GM19023 (cell line): Measurements from ENCODE around the gene BTBD9.

Source experiments
- ATAC-seq: cut with Tn5 transposase; IDR thresholded peaks from one replicate; pipeline ENCODE4 v1.9.1; 2021; ENCODE audit warnings: mild to moderate bottlenecking, moderate library complexity; ENCODE audit not compliant: unreplicated experiment

BTBD9 gene

DNA sequence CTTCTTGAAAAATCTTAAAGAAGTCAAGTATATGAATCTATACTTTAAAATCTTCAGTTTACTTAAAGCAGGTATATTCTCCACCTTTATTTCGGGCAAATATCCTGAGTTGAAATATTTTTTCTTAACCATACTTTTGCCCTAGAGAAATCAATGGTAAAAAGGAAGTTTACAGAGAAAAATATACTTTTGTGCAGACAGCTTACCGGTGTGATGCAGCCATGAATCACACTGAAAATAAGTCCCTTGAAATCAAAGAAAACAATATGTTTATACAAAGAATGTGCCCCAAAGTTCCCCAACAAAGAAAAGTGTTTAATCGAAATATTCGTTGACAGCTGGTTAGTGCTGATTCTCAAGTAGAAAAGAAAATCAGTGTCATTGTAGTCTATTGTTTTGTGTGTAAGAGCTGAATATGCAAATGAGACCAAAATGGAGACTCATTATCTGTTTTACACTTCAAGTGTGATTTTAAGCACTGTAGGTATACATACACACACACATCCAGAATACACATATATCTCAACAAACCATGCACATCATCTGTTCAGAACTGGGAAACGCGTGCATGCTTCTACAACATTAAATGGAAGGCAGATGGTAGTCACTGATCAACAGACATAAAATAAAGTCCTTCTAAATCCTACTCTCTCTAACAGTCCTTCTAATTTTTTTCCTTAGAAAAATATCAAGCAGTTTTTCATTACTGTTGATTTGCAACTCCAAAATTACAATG lies 73.3 kb downstream of the BTBD9 start:
- ATAC-seq, result no peak

DNA sequence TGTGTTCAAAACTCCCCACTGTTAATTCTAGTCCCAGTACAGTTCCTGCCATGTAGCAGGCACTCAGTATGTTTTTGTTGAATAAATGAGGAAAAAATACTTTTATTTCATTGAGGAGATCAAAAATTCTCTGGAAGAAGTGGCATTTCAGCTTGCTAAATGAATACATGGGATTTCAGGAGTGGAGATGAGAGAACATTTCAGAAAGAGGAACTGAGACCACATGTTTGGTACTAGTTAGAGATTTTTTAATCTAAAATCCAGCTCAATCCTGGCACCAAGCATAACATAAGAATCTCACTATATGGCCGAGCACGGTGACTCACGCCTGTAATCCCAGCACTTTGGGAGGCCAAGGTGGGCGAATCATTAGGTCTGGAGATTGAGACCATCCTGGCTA lies 75.4 kb downstream of the BTBD9 start:
- ATAC-seq, result no peak

DNA sequence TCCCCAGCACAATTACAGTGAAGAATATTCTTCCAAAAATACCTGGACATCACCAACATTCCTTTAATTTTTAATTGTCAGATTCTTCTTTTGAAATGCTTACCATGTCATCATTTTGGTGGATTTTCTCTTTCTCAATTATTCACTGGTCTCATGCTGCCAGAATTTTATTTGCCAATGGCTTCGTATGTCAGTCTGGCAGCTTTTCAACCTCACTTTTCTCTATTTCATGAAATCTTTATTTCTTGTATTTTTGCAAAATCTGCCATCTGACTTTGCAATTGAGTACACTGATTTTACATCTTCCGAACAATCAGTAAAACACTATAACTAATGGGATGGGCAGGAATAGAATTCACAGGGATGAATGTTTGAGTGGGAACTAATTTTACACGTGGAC lies 84.1 kb downstream of the BTBD9 start:
- no peak for ATAC-seq

DNA sequence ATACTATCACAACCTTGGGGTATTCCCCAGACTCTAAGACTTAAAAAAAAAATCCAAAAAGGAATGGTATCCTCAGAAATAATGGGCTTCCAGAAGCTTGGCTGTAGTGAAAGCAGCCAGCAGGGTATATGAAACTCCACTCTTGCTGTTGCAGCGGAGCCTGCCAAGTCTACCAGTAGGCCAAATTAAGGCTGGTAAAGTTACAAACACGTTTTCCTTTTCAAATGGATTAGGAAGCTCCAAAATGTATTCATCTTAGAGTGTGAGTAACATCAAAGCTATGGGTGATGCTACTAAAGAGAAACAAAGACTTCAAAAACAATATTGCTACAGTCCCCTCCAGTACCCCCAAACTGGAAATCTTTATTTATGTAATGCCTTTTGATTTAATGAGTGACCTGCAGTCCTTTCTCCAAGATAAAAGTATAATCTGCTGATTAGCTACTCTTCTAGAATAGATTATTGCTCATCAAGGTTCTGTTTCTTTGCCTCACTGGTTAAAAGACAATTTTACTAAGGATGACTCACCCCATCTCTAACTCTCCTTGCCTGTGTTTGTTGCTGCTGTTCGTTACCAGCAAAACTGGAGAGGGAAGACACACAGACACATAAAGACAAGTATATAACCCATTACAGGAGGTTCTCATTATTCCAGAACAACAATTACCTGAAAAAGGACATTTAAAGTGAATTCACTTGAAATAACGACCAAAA lies 84.9 kb downstream of the BTBD9 start:
- no peak for ATAC-seq

DNA sequence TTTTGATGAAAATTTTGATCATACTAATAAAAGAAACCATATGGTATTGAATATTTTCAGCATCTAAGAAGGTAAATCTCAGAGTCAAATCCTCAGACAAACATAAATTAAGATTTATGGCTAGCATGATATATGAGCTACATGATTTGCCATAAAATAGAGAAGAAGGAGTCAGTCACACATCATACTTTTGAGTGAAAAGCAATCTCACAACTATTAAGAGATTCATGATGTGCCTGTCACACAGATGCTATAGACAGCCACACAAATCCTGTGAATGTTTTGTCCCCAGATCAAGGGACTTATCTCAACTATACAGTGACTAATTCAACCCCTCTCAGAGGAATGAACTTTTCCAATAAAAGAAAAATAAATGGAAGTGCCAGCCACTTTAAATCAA lies 85.7 kb downstream of the BTBD9 start:
- ATAC-seq, result no peak

DNA sequence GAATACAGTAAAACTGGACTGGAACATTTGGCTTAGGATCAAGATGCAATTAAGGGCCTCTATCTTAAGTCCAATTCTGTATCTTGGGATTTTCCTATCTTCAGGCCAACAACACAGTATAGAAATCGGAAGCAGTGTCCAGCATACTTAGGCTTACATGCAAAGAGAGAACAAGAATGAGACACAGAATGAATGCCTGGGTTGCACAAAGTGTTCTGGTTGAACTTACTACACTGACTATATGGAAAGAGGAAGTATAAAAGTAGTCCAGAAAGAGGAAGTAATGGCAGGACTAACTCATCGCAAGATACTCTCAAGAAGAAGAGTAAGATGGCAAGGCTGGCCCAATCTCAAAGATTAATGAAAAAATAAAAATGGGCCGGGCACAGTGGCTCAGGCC lies 87.6 kb downstream of the BTBD9 start:
- no peak for ATAC-seq

DNA sequence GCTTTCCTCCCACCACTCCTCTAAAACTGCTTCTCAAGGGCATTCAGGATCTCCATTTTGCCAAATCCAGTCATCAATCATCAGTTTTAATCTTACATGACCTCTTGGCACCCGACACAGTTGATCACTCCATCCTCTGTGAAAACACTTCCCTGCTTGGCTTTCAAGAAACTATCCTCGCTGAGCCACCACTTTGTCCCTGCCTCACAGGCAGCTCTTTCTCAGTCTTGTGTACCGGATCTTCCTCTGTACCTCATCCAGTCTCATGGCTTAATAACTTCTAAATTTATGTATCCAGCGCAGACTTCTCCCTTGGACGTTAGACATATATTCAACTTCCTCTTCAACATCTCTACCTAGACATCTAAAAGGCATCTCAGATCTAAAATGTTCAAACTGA lies 89.9 kb downstream of the BTBD9 start:
- no peak for ATAC-seq

DNA sequence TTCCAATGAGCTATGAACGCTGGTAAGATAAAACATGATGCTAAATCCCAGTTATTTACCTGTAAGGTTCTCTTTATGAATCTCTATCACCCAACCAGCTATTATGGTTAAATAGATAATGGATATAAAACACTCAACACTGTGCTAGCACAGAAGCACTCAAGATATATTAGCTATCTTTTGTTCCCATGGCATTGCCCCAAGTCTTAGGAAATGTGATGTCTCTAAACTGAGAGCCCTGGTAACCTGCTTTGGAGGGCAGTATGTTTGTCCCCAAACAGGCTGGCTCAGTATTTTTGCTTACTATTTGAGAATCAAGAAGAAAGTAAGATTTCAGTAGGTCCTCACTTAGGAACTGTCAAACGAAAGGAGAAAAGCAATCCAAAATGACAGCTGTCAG lies 90.5 kb downstream of the BTBD9 start:
- no peak for ATAC-seq

DNA sequence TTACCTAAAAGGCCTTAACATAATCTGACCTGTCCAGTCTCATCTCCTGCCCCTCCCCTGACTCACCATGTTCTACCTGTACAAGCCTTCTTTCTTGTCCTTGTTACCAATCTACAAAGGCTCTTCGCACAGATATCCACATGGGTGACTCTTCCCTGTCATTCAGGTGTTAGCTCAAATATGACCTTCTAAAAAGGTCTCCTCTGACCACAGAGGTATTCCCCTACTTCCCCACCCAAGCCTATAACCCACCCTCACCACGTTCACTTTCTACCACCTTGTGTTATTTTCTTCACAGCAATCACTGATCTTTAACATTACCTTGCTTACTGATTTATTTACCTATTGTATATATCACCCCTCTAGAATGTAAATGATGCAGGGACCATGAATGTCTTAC lies 96.7 kb downstream of the BTBD9 start:
- no peak for ATAC-seq

DNA sequence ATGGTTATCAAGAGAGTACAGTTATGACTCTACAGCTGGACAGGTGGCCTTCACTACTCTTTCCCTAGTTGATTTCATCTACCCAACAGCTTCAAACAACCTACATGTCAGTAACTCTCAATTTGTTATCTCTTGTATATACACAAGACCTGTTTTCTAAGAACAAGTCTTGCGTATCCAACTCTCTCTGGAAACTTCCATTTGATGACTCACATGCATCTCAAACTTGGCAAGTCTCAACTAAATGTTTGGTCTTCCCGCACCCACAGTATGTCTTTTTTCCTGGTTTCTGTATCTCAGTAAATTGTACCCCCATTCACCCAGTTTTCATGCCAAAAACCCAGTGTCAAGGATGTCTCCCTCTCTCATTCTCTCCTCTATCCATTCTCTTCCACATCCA lies 97.7 kb downstream of the BTBD9 start:
- ATAC-seq, result no peak

DNA sequence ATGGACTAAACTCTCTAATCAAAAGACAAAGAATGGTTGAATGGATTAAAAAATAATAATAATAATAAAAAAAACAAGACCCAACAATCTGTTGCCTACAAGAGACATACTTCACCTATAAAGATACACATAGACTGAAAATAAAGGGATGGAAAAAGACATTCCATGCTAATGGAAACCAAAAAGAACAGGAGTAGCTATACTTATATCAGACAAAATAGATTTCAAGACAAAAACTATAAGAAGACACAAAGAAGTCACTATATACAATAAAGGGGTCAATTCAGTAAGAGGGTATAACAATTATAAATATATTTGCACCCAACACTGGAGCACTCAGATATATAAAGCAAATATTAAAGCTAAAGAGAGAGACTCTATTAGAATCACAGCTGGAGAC lies 106.7 kb downstream of the BTBD9 start:
- ATAC-seq, result no peak

DNA sequence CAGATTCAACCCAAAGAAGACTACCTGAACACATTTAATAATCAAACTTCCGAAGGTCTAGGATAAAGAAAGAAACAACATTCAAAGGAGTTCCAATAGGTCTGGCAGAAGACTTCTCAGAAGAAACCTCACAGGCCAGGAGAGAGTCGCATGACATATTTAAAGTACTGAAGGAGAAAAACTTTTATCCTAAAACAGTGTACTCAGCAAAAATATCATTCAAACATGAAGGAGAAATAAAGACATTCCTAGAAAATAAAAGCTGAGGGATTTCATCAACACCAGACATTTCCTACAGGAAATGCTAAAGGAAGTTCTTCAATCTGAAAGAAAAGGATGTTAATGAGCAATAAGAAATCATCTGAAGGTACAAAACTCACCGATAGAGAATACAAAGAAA lies 108.6 kb downstream of the BTBD9 start:
- no peak for ATAC-seq

DNA sequence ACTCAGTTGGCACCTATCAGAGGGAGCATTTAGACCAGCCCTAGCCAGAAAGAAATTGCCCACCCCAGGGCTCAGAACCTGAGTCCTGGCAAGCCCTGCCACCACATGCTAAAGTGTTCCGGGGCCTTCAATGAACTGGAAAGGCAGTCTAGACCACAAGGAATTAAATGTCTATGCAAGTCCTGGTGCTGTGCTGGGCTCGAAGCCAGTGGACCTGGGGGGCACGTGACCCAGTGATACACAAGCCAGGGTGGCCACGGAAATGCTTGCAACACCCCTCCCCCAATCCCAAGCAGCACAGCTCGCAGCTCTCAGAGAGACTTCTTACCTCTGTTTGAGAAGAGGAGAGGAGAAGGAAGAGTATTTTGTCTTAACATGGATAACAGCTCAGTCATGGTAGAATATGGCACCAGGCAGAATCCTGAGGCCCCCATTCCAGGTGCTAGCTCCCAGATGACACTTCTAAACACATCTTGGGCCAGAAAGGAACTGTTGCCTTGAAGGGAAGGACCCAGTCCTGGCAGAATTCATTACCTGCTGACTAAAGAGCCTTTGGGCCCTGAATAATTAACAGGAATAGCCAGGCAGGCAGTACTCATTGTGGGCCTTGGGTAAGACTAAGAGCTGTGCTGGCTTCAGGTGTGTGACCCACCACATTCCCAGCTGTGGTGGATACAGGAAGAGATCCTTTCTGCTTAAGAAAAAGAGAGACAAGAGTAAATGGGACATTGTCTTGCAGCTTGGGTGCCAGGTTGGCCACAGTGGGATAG lies 111.3 kb downstream of the BTBD9 start:
- no peak for ATAC-seq

DNA sequence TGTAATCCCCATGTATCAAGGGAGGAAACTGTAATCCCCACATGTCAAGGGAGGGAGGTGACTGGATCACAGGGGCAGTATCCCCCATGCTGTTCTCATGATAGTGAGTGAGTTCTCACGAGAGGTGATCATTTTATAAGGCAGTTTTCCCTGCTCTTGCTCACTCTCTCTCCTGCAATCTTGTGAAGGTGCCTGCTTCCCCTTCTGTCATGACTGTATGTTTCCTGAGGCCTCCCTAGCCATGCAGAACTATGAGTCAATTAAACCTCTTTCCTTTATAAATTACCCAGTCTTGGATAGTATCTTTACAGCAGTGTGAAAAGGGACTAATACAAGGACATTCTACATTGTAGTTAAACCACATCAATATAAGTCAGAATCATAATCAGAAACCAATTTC lies 112.4 kb downstream of the BTBD9 start:
- ATAC-seq, result no peak

DNA sequence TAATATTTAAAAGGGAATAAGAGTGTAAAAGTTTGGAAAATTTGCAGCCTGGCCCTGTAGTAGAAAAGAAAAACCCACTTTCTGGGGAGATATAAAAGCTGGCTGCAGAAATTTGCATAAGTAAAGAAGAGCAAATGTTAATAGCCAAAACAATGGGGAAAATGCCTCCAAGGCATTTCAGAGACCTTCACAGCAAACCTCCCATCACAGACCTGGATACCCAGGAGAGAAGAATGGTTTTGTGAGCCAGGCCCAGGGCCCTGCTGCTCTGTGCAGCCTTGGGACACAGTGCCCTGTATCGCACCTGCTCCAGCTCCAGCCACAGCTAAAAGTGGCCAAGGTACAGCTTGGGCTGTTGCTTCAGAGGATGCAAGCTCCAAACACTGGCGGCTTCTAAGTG lies 113.8 kb downstream of the BTBD9 start:
- ATAC-seq, result no peak

DNA sequence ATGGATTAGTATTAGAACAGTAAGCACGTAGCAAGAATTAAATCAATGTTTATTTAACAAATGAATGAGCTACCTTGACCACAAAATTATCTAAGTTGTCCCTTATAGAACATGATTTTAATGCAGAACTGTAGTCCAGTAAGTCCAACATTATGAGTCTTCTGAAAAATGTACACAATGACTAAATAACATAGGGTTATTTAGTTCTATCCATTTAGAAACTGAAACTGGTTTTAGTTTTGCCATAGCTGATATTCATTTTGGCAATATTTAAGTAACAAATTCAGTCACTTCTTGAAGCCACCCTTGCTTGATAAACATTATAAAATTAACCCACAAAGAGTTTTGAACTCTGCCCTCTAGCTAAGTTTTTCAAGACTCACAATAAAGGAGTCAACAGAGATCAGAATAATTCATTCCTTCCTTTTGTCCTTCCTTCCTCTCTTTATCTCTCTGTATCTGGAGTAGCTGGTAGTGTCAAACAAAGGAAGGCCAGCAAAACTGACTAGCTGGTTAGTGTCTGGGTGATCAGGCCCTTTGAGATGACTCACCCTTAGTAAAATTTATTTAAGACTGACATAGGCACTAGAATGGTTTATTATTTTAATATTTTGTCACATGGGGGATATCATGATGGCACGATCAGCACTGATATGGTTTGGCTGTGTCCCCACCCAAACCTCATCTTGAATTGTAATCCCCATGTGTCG lies 115.1 kb downstream of the BTBD9 start:
- no peak for ATAC-seq

DNA sequence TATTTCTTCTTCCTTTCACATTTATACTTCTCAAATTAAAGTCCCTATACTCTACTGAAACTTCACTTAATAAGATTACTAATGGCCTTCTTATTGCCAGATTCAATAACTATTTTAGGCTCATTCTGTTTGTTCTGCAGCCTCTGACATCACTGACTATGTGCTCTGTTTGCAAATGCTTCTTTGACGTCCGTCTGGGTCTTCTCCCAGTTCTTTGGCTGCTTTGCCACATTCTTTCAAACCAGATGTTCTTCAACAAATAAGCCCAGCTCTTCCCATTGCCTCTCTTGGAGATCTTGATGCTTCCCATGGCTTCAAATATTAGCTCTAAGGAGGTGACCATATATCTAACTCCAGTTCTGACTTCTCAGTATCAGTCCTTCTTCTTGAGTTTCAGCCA lies 117.4 kb downstream of the BTBD9 start:
- no peak for ATAC-seq

DNA sequence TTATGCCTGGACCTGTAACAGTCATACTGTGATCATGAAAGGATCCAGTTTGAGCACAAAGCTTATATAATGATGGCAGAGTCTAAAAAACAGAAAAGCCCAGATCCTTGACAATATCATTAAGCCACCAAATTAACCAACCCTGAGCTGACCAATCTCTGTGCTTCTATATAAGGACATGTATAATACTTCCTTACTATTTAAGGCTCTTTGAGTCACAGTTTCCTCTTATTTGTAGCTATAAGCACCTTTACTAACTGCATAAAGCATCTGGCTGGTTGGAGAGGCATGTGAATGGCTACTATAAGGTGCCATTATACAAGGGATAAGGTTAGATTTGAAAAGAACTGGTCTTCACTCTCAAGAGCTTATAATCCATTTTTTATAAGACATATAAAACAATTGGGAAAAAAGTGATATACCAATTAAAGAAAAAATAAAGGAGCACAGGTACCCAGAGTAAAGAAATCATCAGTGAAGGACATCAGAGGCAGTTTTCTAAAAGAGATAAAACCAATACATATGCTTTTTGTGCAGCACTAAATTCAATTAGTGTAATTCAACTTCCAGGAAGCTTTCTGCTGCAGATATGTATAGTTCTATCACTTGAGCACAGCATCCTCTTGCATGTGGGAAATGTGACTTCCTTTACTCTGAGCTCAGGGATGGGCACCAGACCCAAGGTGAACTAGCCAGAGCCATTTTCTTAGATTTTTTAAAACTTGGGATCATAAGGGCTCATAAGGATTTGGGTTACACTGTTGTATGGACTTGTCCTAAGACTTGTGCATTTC lies 121.0 kb downstream of the BTBD9 start:
- ATAC-seq, result no peak

DNA sequence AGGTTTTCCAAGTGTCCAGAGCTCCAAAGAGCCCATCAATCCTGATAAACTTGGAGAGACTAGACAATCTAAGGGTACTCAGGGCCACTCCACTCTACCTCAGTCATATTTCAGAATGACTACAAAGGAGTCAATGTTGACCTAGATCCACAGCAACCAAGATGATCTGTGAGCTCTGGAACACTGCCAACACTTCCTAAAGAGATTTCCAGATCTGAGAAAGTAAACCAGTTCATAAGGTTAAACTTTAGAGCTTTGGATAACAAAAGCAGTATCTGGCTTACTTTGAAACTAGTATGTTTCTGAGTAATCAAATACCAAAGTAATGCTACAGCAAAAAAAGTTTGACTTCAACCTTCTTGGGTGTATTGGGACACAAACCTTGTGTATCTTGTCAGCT lies 122.7 kb downstream of the BTBD9 start:
- ATAC-seq, result no peak

DNA sequence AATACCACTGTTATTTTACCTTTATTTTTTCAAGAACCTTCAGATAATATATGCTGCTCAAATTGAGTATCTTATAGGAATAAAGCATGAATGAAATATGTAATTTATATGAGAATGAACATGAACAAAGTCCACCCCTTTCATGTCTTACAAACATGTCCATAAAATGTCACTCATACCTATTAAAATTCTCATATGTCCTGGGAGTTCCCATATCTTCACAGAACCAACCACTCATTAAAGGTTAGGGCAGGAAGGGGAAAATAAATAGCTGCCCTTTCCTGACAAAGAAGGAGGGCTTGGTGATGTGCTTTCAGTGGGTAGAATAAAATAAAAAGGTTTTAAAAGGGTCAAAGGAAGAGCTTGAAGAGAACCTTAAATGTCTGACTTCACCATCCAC lies 125.3 kb downstream of the BTBD9 start:
- no peak for ATAC-seq

DNA sequence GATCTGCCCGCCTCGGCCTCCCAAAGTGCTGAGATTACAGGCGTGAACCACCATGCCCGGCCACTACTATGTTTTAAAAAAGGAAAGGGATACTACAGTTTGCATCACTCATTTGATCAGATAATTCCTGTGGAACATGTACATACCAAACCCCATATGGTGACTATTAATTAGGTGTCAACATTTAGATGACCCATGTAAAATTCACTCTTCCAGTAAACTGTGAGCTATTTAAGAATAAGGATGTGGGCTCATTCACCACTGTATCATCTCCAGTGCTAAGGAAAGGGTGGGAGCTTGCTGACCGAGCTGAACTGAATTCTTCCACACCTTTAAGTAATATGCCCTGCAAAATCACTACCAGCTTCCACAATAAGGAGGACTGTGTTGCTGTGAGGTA lies 127.5 kb downstream of the BTBD9 start:
- ATAC-seq, result no peak
